GM21576 (cell line): ENCODE measurements around the gene CUL9.

ENCODE experiments used
- ATAC-seq: cut with Tn5 transposase; IDR thresholded peaks from one replicate; pipeline ENCODE4 v1.9.1; 2021; ENCODE audit warnings: mild to moderate bottlenecking, moderate library complexity; ENCODE audit not compliant: unreplicated experiment

Gene CUL9

DNA sequence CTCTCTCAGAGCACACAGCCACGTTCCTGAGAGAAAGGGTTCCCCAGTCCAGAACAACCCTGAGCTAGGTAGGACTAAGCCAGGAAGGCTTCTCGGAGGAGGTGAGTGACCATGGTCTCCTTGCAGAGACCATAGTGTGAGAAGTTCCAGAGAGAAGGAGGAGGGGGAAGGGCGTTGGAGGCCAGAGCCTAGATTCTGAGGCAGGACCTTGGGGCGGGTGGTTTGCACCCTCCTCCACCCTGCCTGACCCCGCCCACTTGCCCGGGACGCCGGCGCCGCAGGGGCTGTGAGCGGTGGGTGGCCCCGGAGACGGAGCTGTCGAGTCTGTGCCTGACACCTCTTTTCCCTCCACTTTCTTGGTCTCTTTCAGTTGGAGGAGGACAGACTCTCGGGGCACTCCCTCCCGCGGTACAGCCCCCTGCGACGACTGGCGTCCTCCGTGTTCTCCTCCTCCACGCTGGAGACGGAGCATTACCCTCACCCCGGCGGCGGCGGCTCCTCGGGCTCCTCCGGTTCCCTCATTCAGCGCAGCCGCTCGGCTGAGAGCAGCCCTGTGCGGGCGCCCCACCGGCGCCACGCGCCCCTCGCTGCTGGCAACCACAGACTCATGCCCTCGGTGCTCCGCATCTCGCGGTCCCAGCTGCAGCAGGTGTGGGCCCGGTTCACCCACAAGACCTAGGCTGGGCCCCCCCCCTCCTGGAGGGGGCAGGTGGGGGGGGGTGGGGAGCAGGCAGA lies 87.4 kb downstream of the CUL9 start:
- ATAC-seq: no peak

- no peak for ATAC-seq
Measured at GRCh38 chr6:43271103-43271815, 89.3 kb downstream of the CUL9 start.

- ATAC-seq: no peak
Measured at GRCh38 chr6:43271944-43272343, 89.9 kb downstream of the CUL9 start.

- ATAC-seq: no peak
Measured at GRCh38 chr6:43273707-43274106, 91.7 kb downstream of the CUL9 start.
